Kidney epithelial cell (primary cell): ENCODE measurements around the gene OXSM. TPM values are rescaled to one million over a fixed set of nuclear protein-coding genes. Genes with fewer than 3 reads are reported as not detected.

Experiments used
- DNase-seq: peaks from one replicate; pipeline ENCODE4 v3.0.0-alpha.2; 2010; ENCODE audit warnings: low read depth
- H3K27me3 ChIP-seq: 2 replicates; pipeline ENCODE4 v1.6.0; 2011; ENCODE audit warnings: low read length; ENCODE audit not compliant: control insufficient read depth, insufficient read depth
- H3K36me3 ChIP-seq: 2 replicates; pipeline ENCODE4 v1.5.1; 2011; ENCODE audit warnings: low read length; ENCODE audit not compliant: control insufficient read depth, insufficient read depth
- H3K4me3 ChIP-seq: 2 replicates; pipeline ENCODE4 v1.5.1; 2011; ENCODE audit warnings: low read depth, mild to moderate bottlenecking, control low read depth, low read length
- total RNA-seq: library from RNA; depleted of rRNA; stranded (reverse); fragments of >200 nt; gene quantifications from 2 replicates; pipeline ENCODE4 v1.2.3, GENCODE V29; 2015
- TF ChIP-seq, protein P1 (sequence below): IDR thresholded peaks from 2 replicates; pipeline ENCODE4 v1.5.1; 2011; ENCODE audit warnings: mild to moderate bottlenecking, moderate library complexity, low read length, control low read depth, inconsistent platforms; ENCODE audit not compliant: insufficient read depth, poor library complexity, severe bottlenecking

The OXSM gene
- total RNA-seq, 1 donor from 2014 or later, result 15.1 TPM

DNA sequence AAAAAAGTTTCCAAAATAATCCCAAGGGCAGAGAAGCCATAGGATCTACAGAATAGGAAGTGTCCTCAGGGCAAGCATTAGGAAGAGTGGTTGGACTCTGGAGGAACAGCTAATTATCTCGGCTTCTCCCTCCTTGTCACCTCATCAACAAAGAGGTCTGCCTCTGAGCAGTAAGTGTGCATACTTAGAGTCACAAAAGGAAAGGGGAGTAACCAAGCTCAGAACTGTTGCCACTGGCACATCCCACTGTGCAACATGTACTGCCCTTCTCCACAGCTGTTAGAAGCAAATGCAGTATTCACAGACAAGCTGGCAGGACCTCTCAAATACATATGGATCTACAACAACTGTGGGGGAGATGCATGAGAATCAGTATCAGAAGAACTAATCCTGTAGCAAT, 38.2 kb upstream of the OXSM start:
- Histone ChIP-seq H3K36me3 (peaks cover 2% of the 10 kb centered on the region), H3K27me3 (no peaks in the 10 kb centered on the region), H3K4me3 (no peak overlapping the region)
- no peak for DNase-seq
- TF ChIP-seq, protein P1, sequence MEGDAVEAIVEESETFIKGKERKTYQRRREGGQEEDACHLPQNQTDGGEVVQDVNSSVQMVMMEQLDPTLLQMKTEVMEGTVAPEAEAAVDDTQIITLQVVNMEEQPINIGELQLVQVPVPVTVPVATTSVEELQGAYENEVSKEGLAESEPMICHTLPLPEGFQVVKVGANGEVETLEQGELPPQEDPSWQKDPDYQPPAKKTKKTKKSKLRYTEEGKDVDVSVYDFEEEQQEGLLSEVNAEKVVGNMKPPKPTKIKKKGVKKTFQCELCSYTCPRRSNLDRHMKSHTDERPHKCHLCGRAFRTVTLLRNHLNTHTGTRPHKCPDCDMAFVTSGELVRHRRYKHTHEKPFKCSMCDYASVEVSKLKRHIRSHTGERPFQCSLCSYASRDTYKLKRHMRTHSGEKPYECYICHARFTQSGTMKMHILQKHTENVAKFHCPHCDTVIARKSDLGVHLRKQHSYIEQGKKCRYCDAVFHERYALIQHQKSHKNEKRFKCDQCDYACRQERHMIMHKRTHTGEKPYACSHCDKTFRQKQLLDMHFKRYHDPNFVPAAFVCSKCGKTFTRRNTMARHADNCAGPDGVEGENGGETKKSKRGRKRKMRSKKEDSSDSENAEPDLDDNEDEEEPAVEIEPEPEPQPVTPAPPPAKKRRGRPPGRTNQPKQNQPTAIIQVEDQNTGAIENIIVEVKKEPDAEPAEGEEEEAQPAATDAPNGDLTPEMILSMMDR, result no peak

DNA sequence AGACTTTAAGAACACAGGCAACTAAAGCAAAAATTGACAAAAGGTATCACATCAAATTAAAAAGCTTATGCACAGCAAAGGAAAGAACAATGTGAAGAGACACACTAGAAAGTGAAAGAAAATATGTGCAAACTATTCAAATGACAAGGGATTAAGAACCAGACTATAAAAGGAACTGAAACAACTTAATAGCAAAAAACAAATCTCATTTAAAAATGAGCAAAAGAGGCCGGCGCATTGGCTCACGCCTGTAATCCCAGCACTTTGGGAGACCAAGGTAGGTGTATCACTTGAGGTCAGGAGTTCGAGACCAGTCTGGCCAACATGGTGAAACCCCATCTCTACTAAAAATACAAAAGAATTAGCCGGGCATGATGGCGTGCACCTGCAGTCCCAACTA, 21.0 kb upstream of the OXSM start:
- no peaks in the 10 kb centered on the region for H3K36me3 ChIP-seq
- no peak overlapping the region for H3K4me3 ChIP-seq
- no peak for DNase-seq
- TF ChIP-seq, protein P1, result no peak
- no peaks in the 10 kb centered on the region for H3K27me3 ChIP-seq

- DNase-seq, result no peak
- no peak overlapping the region for H3K4me3 ChIP-seq
- TF ChIP-seq, protein P1, result no peak
- no peaks in the 10 kb centered on the region for H3K27me3 ChIP-seq
- H3K36me3 ChIP-seq, result no peaks in the 10 kb centered on the region
Observed at GRCh38 chr3:25775936-25776335, 14.0 kb upstream of the OXSM start.

GRCh38 chr3:25780618-25781017, 9.3 kb upstream of the OXSM start:
- Histone ChIP-seq H3K36me3 (no peaks in the 10 kb centered on the region), H3K27me3 (no peaks in the 10 kb centered on the region), H3K4me3 (no peak overlapping the region)
- TF ChIP-seq, protein P1, result no peak
- DNase-seq, result no peak

- DNase-seq, result no peak
- TF ChIP-seq, protein P1, result no peak
- no peaks in the 10 kb centered on the region for H3K27me3 ChIP-seq
- no peaks in the 10 kb centered on the region for H3K36me3 ChIP-seq
- no peak overlapping the region for H3K4me3 ChIP-seq
Observed at GRCh38 chr3:25781145-25781757, 8.6 kb upstream of the OXSM start.
